ENCODE measurements around the gene ANKRD53. TPM values are rescaled to one million over a fixed set of nuclear protein-coding genes. Genes with fewer than 3 reads are reported as not detected.
"Not testable (repeated sequence)": the region's sequence is repeated elsewhere in the genome, so short reads cannot be mapped to it uniquely, and the experiment has no call there.

Gene ANKRD53
- total and polyA plus RNA-seq, 10 donors, result 0.22 to 1.7 (median 0.80) TPM; not detected in 2

DNA sequence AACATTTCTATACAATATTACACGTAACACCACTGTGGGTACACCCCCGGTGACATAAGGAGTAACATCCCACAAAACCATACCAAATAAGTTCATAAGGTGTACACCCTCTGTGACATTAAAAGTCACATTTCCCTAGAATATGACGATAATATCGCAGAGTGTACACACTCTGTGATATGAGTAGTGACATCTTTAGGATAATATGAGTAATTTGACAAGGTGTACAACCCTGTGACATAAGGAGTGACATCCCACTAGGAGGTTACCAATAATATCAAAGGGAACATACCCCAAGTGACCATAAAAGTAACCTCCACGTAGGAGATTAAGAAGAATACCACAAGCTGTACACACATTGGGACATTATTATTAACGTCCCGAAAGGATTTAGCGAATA is 40.2 kb downstream of the ANKRD53 start:
- WGBS, 5 donors, result 84 to 91% (median 88%) methylated on average over 8 of the region's 8 CpGs
- no peak for DNase-seq

DNA sequence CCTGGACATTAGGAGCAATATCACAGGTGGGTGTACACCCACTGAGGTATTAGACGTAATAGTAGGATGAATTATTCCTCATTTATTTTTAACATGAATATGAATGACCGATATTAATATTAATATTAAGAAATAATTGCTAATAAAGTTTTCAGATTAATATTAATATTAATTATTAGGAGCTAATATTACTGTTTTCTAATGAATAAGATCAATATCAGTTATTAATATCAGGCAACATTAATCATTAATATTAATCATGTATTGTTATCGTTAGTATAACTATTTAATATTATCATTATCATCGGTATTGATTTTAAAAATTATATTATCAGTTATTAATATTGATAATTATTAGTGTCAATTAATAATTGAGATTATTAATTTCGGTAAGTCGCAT is 41.6 kb downstream of the ANKRD53 start:
- H3K4me3 ChIP-seq; H3K27ac ChIP-seq; DNase-seq; H3K36me3 ChIP-seq; H3K4me1 ChIP-seq; H3K27me3 ChIP-seq (replicated peaks in 1 of 7); H3K9me3 ChIP-seq; intact Hi-C loops (cut with DNase I; ENCODE audit: low total_unique reads): not testable (repeated sequence)
- 85 to 93% (median 90%) methylated on average over 6 of the region's 6 CpGs for WGBS, 5 donors

More for the DNA sequence above, 40.2 kb downstream of the ANKRD53 start:
- Histone ChIP-seq H3K36me3 (no peaks in the 10 kb centered on the region), H3K9me3 (no peaks in the 10 kb centered on the region), H3K4me3 (no peak overlapping the region), H3K4me1 (peaks cover 0 to 3% (median 0%) of the 10 kb centered on the region in 6 donors), H3K27me3 (replicated peaks in 1 of 7) (peaks cover 0 to 5% (median 0%) of the 10 kb centered on the region in 7 donors), H3K27ac (no peak overlapping the region)
- TF ChIP-seq POLR2AphosphoS5 (IDR thresholded peaks at IDR 0.05), result no peak
- TF ChIP-seq, protein P1, sequence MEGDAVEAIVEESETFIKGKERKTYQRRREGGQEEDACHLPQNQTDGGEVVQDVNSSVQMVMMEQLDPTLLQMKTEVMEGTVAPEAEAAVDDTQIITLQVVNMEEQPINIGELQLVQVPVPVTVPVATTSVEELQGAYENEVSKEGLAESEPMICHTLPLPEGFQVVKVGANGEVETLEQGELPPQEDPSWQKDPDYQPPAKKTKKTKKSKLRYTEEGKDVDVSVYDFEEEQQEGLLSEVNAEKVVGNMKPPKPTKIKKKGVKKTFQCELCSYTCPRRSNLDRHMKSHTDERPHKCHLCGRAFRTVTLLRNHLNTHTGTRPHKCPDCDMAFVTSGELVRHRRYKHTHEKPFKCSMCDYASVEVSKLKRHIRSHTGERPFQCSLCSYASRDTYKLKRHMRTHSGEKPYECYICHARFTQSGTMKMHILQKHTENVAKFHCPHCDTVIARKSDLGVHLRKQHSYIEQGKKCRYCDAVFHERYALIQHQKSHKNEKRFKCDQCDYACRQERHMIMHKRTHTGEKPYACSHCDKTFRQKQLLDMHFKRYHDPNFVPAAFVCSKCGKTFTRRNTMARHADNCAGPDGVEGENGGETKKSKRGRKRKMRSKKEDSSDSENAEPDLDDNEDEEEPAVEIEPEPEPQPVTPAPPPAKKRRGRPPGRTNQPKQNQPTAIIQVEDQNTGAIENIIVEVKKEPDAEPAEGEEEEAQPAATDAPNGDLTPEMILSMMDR (IDR thresholded peaks at IDR 0.05 in 8 of 11, conservative IDR thresholded peaks at IDR 0.05 in 3 of 11), result no peak
- TF ChIP-seq POLR2A (IDR thresholded peaks at IDR 0.05), result no peak
- intact Hi-C loops (cut with DNase I; ENCODE audit: low total_unique reads), result no loop called here

- H3K27me3 ChIP-seq (replicated peaks in 1 of 7), result peaks cover 0 to 11% (median 0%) of the 10 kb centered on the region in 7 donors
- H3K36me3 ChIP-seq; H3K4me1 ChIP-seq; DNase-seq; H3K9me3 ChIP-seq; H3K4me3 ChIP-seq; intact Hi-C loops (cut with DNase I; ENCODE audit: low total_unique reads); H3K27ac ChIP-seq: not testable (repeated sequence)
- 80 to 90% (median 84%) methylated on average over 14 of the region's 14 CpGs for WGBS, 5 donors
Observed at GRCh38 chr2:71021394-71021793, 43.0 kb downstream of the ANKRD53 start.

DNA sequence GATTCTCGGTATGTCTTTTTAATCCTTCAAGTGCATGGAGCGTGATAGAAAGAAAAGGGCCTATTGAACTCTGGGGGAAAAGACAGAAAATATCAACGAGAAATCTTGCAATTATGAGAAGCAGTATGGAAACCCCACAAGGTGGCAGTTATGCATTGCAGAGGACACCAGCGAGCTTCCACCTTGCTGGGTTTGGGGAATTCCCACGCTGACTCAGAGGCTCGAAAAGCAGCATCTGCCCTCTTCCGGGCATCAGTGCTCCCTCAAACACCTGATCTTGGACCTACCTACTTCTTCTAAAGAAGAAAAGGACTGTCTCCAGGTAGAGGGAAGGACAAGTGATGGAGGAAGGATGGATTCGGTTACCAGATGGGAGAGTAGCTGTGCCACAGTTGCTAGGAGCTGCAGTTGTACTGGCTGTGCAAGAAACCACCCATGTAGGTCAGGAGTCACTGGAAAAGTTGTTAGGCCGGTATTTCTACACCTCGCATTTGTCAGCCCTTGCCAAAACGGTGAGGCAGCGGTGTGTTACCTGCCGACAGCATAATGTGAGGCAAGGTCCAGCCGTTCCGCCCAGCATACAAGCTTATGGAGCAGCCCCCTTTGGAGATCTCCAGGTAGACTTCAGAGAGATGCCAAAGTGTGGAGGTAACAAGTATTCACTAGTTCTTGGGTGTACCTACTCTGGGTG is 45.3 kb downstream of the ANKRD53 start:
- H3K4me3 ChIP-seq; intact Hi-C loops (cut with DNase I; ENCODE audit: low total_unique reads); H3K36me3 ChIP-seq; H3K27ac ChIP-seq; H3K9me3 ChIP-seq; DNase-seq; H3K4me1 ChIP-seq: not testable (repeated sequence)
- 58 to 73% (median 60%) methylated on average over 15 of the region's 15 CpGs for WGBS, 5 donors
- TF ChIP-seq, protein P1 (IDR thresholded peaks at IDR 0.05 in 8 of 11, conservative IDR thresholded peaks at IDR 0.05 in 3 of 11), result peak in 6 of 11 experiments; percentile 18 to 37 (median 28)
- H3K27me3 ChIP-seq (replicated peaks in 1 of 7), result peaks cover 0 to 11% (median 0%) of the 10 kb centered on the region in 7 donors

Small RNA genes within 50 kb of the gene (small RNA-seq; reads per million reads assigned to genes)
- gene RN7SL160P, result 0 reads per million in 4 donors

Other genes with a start within 250 kb of the ANKRD53 start
- 1 to 10 TPM; 3.3 to 7.1 (median 4.2) TPM for gene ADD2, start 210.4 kb upstream of the ANKRD53 start, total RNA-seq
- 1 to 10 TPM in 1 of 3 donors, under 1 TPM in 2; 0.47 to 1.8 (median 0.50) TPM for gene ADD2, start 210.4 kb upstream of the ANKRD53 start, polyA plus RNA-seq
- not detected for gene FIGLA, start 188.0 kb upstream of the ANKRD53 start, total RNA-seq
- gene FIGLA, start 188.0 kb upstream of the ANKRD53 start, polyA plus RNA-seq, result under 1 TPM in 2 of 3 donors, not detected in 1; 0.14 to 0.39 TPM
- gene CLEC4F, start 158.0 kb upstream of the ANKRD53 start, total RNA-seq, result 1 to 10 TPM in 5 of 7 donors, under 1 TPM in 1, not detected in 1; 0.64 to 4.8 (median 2.8) TPM
- 1 to 10 TPM; 1.4 to 3.3 (median 2.0) TPM for gene CLEC4F, start 158.0 kb upstream of the ANKRD53 start, polyA plus RNA-seq
- gene CD207, start 142.8 kb upstream of the ANKRD53 start, total RNA-seq, result under 1 TPM in 2 of 7 donors, not detected in 5; 0.60 to 0.76 TPM
- gene CD207, start 142.8 kb upstream of the ANKRD53 start, polyA plus RNA-seq, result under 1 TPM in 2 of 3 donors, not detected in 1; 0.05 to 0.11 TPM
- gene VAX2, start 78.1 kb upstream of the ANKRD53 start, total RNA-seq, result not detected
- under 1 TPM in 1 of 3 donors, not detected in 2; 0.05 TPM for gene VAX2, start 78.1 kb upstream of the ANKRD53 start, polyA plus RNA-seq
- gene ATP6V1B1, start 42.7 kb upstream of the ANKRD53 start, total RNA-seq, result not detected
- gene ATP6V1B1, start 42.7 kb upstream of the ANKRD53 start, polyA plus RNA-seq, result under 1 TPM in 2 of 3 donors, not detected in 1; 0.06 to 0.11 TPM
- 10 to 100 TPM; 28.6 to 55.7 (median 39.8) TPM for gene TEX261, start 16.2 kb downstream of the ANKRD53 start, total RNA-seq
- gene TEX261, start 16.2 kb downstream of the ANKRD53 start, polyA plus RNA-seq, result 10 to 100 TPM in 2 of 3 donors, 1 to 10 TPM in 1; 8.7 to 21.7 (median 12.9) TPM
- gene NAGK, start 90.0 kb downstream of the ANKRD53 start, total RNA-seq, result 100 to 1,000 TPM; 123 to 306 (median 181) TPM
- gene NAGK, start 90.0 kb downstream of the ANKRD53 start, polyA plus RNA-seq, result 100 to 1,000 TPM; 127 to 321 (median 266) TPM
- gene MCEE, start 151.6 kb downstream of the ANKRD53 start, total RNA-seq, result 10 to 100 TPM; 10.4 to 18.4 (median 14.2) TPM
- 10 to 100 TPM; 15.6 to 21.8 (median 18.0) TPM for gene MCEE, start 151.6 kb downstream of the ANKRD53 start, polyA plus RNA-seq
- 10 to 100 TPM; 20.3 to 35.2 (median 27.4) TPM for gene MPHOSPH10, start 152.0 kb downstream of the ANKRD53 start, total RNA-seq
- 10 to 100 TPM; 20.8 to 23.6 (median 21.7) TPM for gene MPHOSPH10, start 152.0 kb downstream of the ANKRD53 start, polyA plus RNA-seq
- gene PAIP2B, start 248.5 kb downstream of the ANKRD53 start, total RNA-seq, result 1 to 10 TPM; 2.8 to 6.9 (median 3.6) TPM
- 1 to 10 TPM in 2 of 3 donors, under 1 TPM in 1; 0.93 to 1.4 (median 1.3) TPM for gene PAIP2B, start 248.5 kb downstream of the ANKRD53 start, polyA plus RNA-seq